Renal pelvis (tissue), 4 donors: ENCODE results near the gene SH3GL3. TPM values are rescaled to one million over a fixed set of nuclear protein-coding genes. Genes with fewer than 3 reads are reported as not detected.

Experiments
- DNase-seq: peaks from one replicate; pipeline ENCODE4 v3.0.0-alpha.2; 2013
- polyA plus RNA-seq, 3 donors: library from polyadenylated mRNA; unstranded; fragments of 120-200 nt; gene quantifications; one replicate each; pipeline ENCODE4 v1.2.1, GENCODE V29; 2013; ENCODE audit not compliant: insufficient read length in 3 of 3

Gene SH3GL3
- polyA plus RNA-seq, 3 donors = 10.3 to 10.7 (median 10.4) TPM

DNA sequence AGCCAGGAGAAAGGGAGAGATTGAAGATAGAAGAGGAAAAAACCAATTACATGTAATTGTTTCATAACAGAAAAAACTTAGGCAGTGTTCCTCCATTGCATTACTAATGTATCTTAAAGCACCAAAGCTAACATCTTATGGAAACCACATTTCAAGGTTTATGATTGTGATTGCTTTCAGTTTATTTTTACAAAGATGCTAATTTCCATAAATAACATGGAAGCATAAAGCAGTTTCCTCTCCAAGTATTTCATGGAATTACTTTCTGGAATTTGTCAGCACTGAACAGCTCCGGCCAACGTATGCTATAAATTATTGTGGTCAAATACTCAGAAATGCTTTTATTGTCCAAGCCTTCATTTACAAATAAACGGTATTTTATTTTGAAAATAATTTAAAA, 218.3 kb downstream of the SH3GL3 start:
- no peak for DNase-seq

Other genes with a start within 250 kb of the SH3GL3 start
- gene HDGFL3, start 239.5 kb upstream of the SH3GL3 start, polyA plus RNA-seq = 10 to 100 TPM; 77.1 to 95.1 (median 81.2) TPM
- under 1 TPM; 0.17 to 0.26 (median 0.21) TPM for gene BNC1, start 162.7 kb upstream of the SH3GL3 start, polyA plus RNA-seq
- gene ADAMTSL3, start 206.8 kb downstream of the SH3GL3 start, polyA plus RNA-seq = 1 to 10 TPM; 2.4 to 4.7 (median 4.1) TPM